SK-N-MC (cell line): Measurements from ENCODE around the gene HID1.
"Not testable (repeated sequence)": the region's sequence is repeated elsewhere in the genome, so short reads cannot be mapped to it uniquely, and the experiment has no call there.

Experiments used
- DNase-seq: peaks from one replicate; pipeline ENCODE4 v3.0.0-alpha.2; 2011; ENCODE audit warnings: low read depth, low spot score
- H3K27ac ChIP-seq: fragments of 200-600 bp; sonication (generic); 2 replicates; pipeline ENCODE4 v1.5.1; 2016; ENCODE audit warnings: mixed run types
- H3K36me3 ChIP-seq: fragments of 200-600 bp; sonication (generic); 2 replicates; pipeline ENCODE4 v1.6.1; 2017; ENCODE audit warnings: antibody characterized with exemption, low read length, mixed read lengths; ENCODE audit not compliant: insufficient read depth
- H3K4me3 ChIP-seq: fragments of 200-600 bp; sonication (generic); 2 replicates; pipeline ENCODE4 v1.5.1; 2016
- H3K9ac ChIP-seq: fragments of 200-600 bp; sonication (generic); 2 replicates; pipeline ENCODE4 v1.8.0; 2017; ENCODE audit warnings: mixed run types, mixed read lengths; ENCODE audit not compliant: insufficient read length
- H3K9me3 ChIP-seq: fragments of 200-600 bp; sonication (generic); 2 replicates; pipeline ENCODE4 v1.6.1; 2017; ENCODE audit warnings: low read depth, mild to moderate bottlenecking, antibody characterized with exemption, low read length, moderate library complexity, mixed read lengths
- EZH2 ChIP-seq: fragments of 200-600 bp; sonication (generic); IDR thresholded peaks from one replicate; pipeline ENCODE4 v1.6.1; 2017; ENCODE audit warnings: antibody characterized with exemption
- FOXP2 ChIP-seq: optimal IDR thresholded peaks from 2 replicates; pipeline ENCODE3; 2011; ENCODE audit warnings: mild to moderate bottlenecking, moderate library complexity; ENCODE audit not compliant: insufficient read depth; ENCODE audit errors: extremely low read length, control extremely low read depth
- POLR2AphosphoS5 ChIP-seq: IDR thresholded peaks from 2 replicates; pipeline ENCODE4 v1.6.1; 2012; ENCODE audit warnings: mild to moderate bottlenecking, low read depth, low read length, borderline replicate concordance

HID1 gene

GRCh38 chr17:75011401-75012095, 39.0 kb upstream of the HID1 start:
- DNase-seq = no peak
- no peaks in the 10 kb centered on the region for H3K9me3 ChIP-seq
- peaks cover 2% of the 10 kb centered on the region; the same call in 1 of the 2 replicates for H3K36me3 ChIP-seq
- no peak for TF ChIP-seq EZH2
- TF ChIP-seq FOXP2 = no peak
- TF ChIP-seq POLR2AphosphoS5 = no peak
- peak overlapping the region; percentile 93 for H3K4me3 ChIP-seq
- peak overlapping the region; percentile 83 for H3K9ac ChIP-seq
- peak overlapping the region; percentile 86 for H3K27ac ChIP-seq

DNA sequence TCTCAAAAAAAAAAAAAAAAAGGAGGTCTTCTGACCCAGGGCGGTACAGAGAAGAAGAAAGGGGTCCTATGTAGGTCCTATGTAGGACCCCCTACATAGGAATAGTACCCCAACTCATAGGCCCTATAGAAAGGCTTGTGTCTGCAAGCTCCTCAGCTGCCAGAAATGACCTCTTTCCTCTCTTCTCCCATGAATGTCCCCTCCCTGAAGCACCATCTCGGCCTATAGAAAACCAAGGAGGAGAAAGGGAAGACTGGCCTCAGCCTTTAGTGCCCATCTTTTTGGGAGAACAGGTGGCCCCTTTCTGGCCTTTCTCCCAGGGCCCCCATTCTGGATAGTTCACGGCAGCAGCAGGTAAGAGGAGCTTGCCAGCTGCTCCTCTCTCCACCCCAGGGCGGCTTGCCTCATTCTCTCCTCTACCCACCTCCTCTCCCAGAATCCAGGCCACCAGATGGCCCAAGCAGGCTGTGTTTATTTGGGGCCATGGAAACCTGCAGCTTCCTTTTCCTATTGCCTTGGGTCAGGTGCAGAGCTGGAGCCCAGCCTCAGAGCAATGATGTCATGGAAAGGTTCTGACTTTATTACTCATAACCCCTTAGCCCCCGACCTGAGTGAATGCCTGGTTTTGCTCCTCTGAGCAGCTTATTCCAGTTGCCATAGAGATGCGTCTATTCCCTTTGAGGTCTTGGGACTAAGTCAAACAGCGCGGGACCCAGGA, 38.3 kb upstream of the HID1 start:
- Histone ChIP-seq H3K9ac (no peak overlapping the region), H3K9me3 (no peaks in the 10 kb centered on the region), H3K27ac (peak overlapping the region; percentile 86), H3K36me3 (no peaks in the 10 kb centered on the region; the same call in 1 of the 2 replicates), H3K4me3 (no peak overlapping the region)
- TF ChIP-seq EZH2 (no peak), POLR2AphosphoS5 (no peak), FOXP2 (no peak)
- DNase-seq = no peak

- Histone ChIP-seq H3K27ac (no peak overlapping the region), H3K9ac (no peak overlapping the region)
- TF ChIP-seq FOXP2 = no peak
- TF ChIP-seq POLR2AphosphoS5 = no peak
- no peak for TF ChIP-seq EZH2
Observed at GRCh38 chr17:75009139-75009724, 36.7 kb upstream of the HID1 start.

DNA sequence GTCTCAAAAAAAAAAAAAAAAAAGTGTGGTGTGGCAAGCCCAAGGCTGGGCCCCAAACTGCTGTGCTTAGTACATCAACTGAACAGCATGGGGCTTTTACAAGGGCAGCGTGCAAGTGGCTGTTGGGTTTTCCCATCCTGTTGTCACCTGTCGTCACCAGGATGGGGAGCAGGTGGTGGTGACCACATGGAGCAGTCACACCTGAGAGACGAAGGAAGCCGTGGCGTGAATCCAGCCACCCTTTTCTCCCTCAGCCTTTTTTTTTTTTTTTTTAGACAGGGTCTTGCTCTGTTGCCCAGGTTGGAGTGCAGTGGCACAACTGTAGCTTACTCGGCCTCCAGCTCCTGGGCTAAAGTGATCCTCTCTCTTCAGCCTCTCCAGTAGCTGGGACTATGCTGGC, 35.8 kb upstream of the HID1 start:
- Histone ChIP-seq H3K36me3 (no peaks in the 10 kb centered on the region), H3K9me3 (no peaks in the 10 kb centered on the region), H3K4me3 (no peak overlapping the region), H3K9ac (no peak overlapping the region), H3K27ac (no peak overlapping the region)
- TF ChIP-seq POLR2AphosphoS5 = no peak
- no peak for TF ChIP-seq FOXP2
- no peak for TF ChIP-seq EZH2
- DNase-seq = no peak

More at GRCh38 chr17:75009139-75009724, 36.7 kb upstream of the HID1 start:
- H3K9me3 ChIP-seq = no peaks in the 10 kb centered on the region
- DNase-seq = no peak
- no peaks in the 10 kb centered on the region for H3K36me3 ChIP-seq
- no peak overlapping the region for H3K4me3 ChIP-seq

DNA sequence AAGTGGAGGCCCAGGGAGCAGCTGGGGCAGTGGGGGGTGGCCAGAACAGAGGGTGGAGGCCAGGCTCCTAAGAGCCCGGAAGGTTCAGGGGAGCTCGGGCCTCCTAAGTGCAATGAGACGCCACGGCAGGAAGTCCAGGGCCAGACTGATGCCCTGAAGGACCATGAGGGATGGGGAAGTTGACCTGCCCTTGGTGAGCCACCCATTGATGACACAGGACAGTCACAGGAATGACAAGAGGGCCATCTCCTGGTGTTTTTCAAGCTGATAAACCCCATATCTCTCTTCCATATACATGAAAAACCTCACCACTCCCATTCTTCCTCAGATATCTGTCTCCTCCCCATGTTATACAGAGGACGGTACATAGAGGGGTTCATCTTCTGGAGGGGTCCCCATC, 34.1 kb upstream of the HID1 start:
- H3K36me3 ChIP-seq = no peaks in the 10 kb centered on the region
- DNase-seq = no peak
- no peak overlapping the region for H3K27ac ChIP-seq
- no peak overlapping the region for H3K9ac ChIP-seq
- no peak for TF ChIP-seq FOXP2
- TF ChIP-seq EZH2 = no peak
- TF ChIP-seq POLR2AphosphoS5 = no peak
- H3K4me3 ChIP-seq = no peak overlapping the region
- no peaks in the 10 kb centered on the region for H3K9me3 ChIP-seq

DNA sequence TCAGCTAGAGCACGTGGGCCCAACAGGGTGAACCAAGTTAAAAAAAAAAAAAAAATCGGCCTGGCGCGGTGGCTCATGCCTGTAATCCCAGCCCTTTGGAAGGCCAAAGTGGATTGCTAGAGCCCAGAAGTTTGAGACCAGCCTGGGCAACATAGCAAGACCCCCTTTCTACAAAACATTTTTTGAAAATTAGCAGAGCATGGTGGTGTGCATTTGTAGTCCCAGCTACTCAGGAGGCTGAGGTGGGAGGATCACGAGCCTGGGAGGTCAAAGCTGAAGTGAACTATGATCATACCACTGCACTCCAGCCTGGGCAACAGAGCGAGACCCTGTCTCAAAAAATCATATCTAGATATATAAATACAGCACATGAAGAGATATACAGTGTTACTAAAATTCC, 33.5 kb upstream of the HID1 start:
- not testable (repeated sequence) for DNase-seq, H3K27ac ChIP-seq, H3K9ac ChIP-seq, H3K36me3 ChIP-seq, H3K9me3 ChIP-seq, H3K4me3 ChIP-seq

DNA sequence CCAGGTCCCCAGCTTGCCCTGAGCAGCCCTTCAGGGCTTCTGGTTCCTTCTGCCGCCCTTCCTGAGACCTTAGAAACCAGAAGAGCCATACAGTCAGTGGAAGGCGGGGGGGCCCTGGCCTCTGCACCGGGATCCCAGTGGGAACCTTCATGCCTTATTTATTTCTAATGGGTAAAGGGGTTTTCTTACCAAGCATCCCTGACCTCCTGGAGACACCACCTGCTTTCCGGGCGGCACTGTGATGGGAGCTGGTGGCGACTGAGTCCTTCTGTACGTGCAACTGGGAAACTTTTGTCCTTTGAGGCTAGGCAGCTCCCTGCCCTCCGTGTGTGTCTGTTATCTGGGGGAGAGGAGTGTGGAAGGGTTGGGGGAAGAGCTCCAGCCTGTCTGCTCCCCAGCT, 32.7 kb upstream of the HID1 start:
- no peak for DNase-seq
- H3K9ac ChIP-seq = no peak overlapping the region
- no peak overlapping the region for H3K4me3 ChIP-seq
- no peak overlapping the region for H3K27ac ChIP-seq
- TF ChIP-seq FOXP2 (no peak), POLR2AphosphoS5 (no peak), EZH2 (no peak)
- H3K9me3 ChIP-seq = no peaks in the 10 kb centered on the region
- no peaks in the 10 kb centered on the region for H3K36me3 ChIP-seq

DNA sequence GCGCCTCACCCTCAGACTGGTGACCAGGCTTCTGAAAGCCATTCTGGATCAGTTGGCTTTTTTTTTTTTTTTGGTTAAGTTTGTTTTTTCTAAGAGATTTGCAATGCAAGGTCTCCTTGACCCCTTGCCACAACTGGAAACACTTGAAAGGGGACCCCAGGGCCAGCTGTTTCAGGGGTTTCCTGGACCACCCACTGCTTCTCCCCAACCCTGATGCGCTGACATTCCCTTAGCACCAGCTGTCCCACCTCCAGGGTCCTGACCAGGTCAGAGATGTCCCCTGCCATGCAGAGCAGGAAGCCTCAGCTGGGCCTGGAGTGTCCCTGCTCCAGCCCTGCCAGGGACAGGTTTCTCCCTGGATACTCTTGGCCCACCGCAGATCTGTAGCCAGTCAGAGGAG, 31.8 kb upstream of the HID1 start:
- no peaks in the 10 kb centered on the region for H3K9me3 ChIP-seq
- TF ChIP-seq POLR2AphosphoS5 (no peak), EZH2 (no peak), FOXP2 (no peak)
- H3K36me3 ChIP-seq = no peaks in the 10 kb centered on the region
- H3K27ac ChIP-seq = no peak overlapping the region
- DNase-seq = no peak
- H3K4me3 ChIP-seq = no peak overlapping the region
- no peak overlapping the region for H3K9ac ChIP-seq
